ENCODE data around the gene PCDH7. TPM values are rescaled to one million over a fixed set of nuclear protein-coding genes. Genes with fewer than 3 reads are reported as not detected.

The PCDH7 gene
- total RNA-seq, 1 experiment from 2014 or later = 16.8 TPM

- Histone ChIP-seq H2AFZ (ENCODE audit: low read length) (no peak overlapping the region), H3K27ac (ENCODE audit: insufficient read length, low read depth, low read length) (no peak overlapping the region)
- H3K27me3 Mint-ChIP-seq (ENCODE audit: low read depth) = no peaks in the 10 kb centered on the region
These were observed 40.4 kb downstream of the PCDH7 start for GRCh38 chr4:30760551-30760950.

More at GRCh38 chr4:30760551-30760950, 40.4 kb downstream of the PCDH7 start:
- 0 out of 7 replicates have a peak, but pooled peaks cover 0 to 6% (median 0%) of the 10 kb centered on the region in 3 experiments for H3K36me3 Mint-ChIP-seq (ENCODE audit: insufficient read depth in 1 of 3, low read depth in 3 of 3)
- H3K4ac ChIP-seq (ENCODE audit: low read depth, low read length) = no peak overlapping the region
- H3K4me1 Mint-ChIP-seq = peaks cover 4 to 16% of the 10 kb centered on the region in 2 experiments
- no peaks in the 10 kb centered on the region for H3K79me2 ChIP-seq (ENCODE audit: insufficient read depth, low read length)
- no peak overlapping the region for H4K91ac ChIP-seq (ENCODE audit: insufficient read length, low read depth, low read length)
- no peaks in the 10 kb centered on the region for H4K20me1 ChIP-seq (ENCODE audit: control insufficient read depth, insufficient read depth, insufficient read length)
- no peak overlapping the region for H4K5ac ChIP-seq (ENCODE audit: insufficient read length, low read depth, low read length)
- no peak overlapping the region for H2BK12ac ChIP-seq (ENCODE audit: insufficient read length, low read depth, low read length)
- H3K4me3 Mint-ChIP-seq = no peak overlapping the region
- H4K8ac ChIP-seq (replicated peaks; ENCODE audit: insufficient read length, low read depth, low read length) = no peak overlapping the region
- H3K4me2 ChIP-seq (ENCODE audit: insufficient read depth, insufficient read length, low read length) = no peak overlapping the region
- H3T11ph ChIP-seq (ENCODE audit: low read length) = no peak overlapping the region
- H3K23me2 ChIP-seq (ENCODE audit: insufficient read length, low read depth, low read length, poor library complexity, severe bottlenecking) = no peaks in the 10 kb centered on the region
- no peak overlapping the region for H3K18ac ChIP-seq (ENCODE audit: insufficient read length, low read depth, low read length)
- H3K27ac Mint-ChIP-seq = 0 out of 7 replicates have a peak overlapping the region, but pooled peaks of 1 of the 3 experiments have one; percentile 34
- H3K23ac ChIP-seq (ENCODE audit: insufficient read length, low read depth, low read length) = no peak overlapping the region
- no peak overlapping the region for H2AK5ac ChIP-seq (ENCODE audit: insufficient read length, low read length)
- no peaks in the 10 kb centered on the region for H3K9me3 Mint-ChIP-seq
- no peak overlapping the region for H2BK120ac ChIP-seq (ENCODE audit: low read depth, low read length, poor library complexity, severe bottlenecking)
- H2BK5ac ChIP-seq (ENCODE audit: insufficient read length, low read length) = no peak overlapping the region
- H3K9me3 ChIP-seq (ENCODE audit: control insufficient read depth, low read depth, low read length) = no peaks in the 10 kb centered on the region
- no peaks in the 10 kb centered on the region for H3K27me3 ChIP-seq (ENCODE audit: insufficient read depth, low read length)
- no peak overlapping the region for H2BK20ac ChIP-seq (ENCODE audit: low read depth, low read length, poor library complexity, severe bottlenecking)
- H3K14ac ChIP-seq (ENCODE audit: insufficient read depth, low read length) = no peak overlapping the region
- H2BK15ac ChIP-seq (ENCODE audit: low read depth, low read length) = no peak overlapping the region
- no peaks in the 10 kb centered on the region for H3K4me1 ChIP-seq (ENCODE audit: insufficient read depth, low read length)
- no peak for DNase-seq
- H3K9ac ChIP-seq (ENCODE audit: extremely low read depth, insufficient read length, low read length) = no peak overlapping the region
- H3K56ac ChIP-seq (ENCODE audit: insufficient read length, low read depth, low read length) = no peak overlapping the region
- no peak for TF ChIP-seq CTCF (conservative IDR thresholded peaks at IDR 0.05)
- no peaks in the 10 kb centered on the region for H3K79me1 ChIP-seq (ENCODE audit: insufficient read depth, low read depth, low read length, poor library complexity, severe bottlenecking)

All from H9 (cell line).